CD4-positive, alpha-beta T cell treated with Interleukin-4 for 1 hour (primary cell): ENCODE results near the gene MRPL48.

Experiments used
- DNase-seq, 2 donors: peaks; one replicate each; pipeline ENCODE4 v3.0.0-alpha.2; 2020 to 2022

The MRPL48 gene

DNA sequence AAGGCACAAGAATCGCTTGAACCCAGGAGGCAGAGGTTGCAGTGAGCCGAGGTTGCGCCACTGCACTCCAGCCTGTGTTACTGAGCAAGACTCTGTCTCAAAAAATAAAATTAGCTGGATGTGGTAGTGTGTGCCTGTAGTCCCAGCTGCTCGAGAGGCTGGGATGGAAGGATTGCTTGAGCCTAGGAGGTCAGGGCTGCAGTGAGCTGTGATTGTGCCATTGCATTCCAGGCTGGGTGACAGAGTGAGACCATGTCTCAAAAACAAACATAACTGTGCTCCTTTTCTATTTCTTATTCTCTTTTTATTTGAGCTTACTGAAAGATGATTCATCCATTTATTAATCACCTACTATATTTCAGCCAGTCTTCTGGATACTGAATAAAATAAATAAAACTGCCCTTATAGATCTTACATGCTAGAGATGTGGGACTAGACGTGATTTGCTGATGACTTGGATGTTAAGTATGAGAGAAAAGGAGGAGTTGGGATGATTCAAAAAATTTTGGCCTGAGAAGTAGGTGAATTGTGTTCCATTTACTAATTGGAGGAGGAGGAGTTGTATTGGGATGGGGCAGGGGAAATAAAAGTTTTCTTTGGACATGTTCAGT is 107.2 kb downstream of the MRPL48 start:
- DNase-seq = no peak

DNA sequence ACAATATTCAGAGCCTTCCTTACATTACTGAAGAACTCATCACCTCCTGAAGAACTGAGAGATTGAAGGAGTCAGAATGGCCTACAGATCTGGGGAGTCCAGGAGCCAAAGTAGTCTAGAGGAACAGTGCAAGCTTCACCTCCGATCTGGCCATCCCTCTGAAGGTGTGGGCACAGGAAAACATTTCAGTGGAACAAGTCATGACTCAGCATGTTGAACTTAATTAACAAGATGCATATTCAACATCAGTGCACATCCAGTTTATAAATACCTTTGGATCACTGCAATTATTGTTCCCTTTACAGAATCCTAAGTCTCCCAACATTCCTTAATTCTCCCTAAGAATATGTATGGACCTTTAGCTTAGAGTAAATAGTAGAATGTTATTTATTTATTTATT is 114.6 kb downstream of the MRPL48 start:
- no peak for DNase-seq

DNA sequence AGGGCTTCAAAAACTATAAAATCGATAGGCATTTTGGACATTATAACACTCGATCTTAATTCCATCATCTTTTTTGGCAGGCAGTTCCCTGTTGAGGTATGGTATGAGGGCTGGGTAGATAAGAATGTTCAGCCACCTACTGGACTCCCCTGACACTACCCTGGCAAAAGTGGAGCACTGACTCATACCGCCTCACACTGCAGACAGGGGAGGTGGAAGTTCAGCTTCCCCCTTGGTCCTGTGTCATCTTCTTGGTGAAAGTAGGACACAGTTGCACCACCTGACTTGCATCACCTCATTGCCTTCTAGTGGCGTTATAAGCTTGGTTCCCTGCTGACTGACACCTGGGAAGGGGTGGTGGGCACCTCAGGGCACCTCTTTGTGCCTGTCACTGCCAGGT is 119.5 kb downstream of the MRPL48 start:
- peak in 1 of 2 donors; percentile 12 for DNase-seq

DNA sequence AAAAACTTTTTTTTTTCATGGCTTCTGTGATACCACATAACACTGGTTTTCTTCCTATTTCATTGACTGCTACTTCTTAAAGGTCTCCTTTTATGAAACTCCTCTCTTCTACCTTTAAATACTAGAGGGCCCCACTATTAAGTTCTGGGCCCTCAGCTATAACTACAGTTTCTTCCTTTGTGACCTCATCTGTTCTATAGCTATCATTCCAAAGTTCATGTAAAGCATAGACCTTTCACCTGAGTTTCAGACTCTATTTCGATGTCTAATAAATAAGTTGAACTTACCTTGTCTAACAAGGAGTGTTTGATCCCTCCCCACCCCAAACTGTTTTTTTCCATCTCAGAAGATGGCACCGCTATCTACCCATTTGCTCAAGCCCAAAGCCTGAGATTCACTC is 124.4 kb downstream of the MRPL48 start:
- no peak for DNase-seq

DNA sequence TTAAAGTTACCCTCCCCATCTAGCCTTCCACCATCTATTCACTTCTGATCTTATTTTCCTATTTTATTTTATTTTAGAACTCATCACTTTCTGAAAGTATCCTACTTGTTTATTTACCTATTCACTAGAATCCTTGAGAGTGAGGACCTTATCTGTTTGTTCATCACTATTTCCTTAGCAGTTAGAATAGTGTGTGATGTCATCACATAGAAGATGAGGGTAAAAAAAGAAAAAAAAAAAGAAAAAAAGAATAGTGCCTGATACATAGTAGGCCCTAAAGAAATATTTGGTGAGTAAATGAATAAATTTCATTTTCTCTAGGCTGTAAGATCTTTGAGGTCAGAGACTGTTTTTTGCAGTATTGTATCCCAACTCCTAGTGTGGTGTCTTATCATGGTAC is 125.8 kb downstream of the MRPL48 start:
- no peak for DNase-seq

DNA sequence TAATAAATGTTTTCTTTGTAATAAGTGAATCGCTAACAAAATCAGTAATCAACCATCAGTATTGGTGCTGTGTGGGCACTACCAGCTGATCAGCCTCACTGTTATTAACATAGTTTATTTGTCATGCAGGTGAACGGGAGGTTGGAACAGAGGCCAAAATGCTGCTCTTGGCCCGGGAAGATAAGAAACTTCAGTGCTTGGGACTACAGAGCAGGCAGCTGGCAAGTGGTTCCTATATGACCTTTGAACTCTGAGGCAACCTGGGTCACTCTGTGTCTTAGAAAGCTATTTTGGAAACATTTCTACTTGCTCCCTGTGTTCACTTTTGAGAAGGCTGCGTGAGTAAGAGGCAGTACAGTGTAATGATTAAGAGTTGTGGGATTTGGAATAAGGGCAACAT is 126.6 kb downstream of the MRPL48 start:
- DNase-seq = no peak
